H54 (cell line): ENCODE results near the gene PVALEF.

Source experiments
- DNase-seq: peaks from one replicate; pipeline ENCODE4 v3.0.0; 2011; ENCODE audit warnings: low spot score, mixed read lengths; ENCODE audit not compliant: insufficient read length
- FAIRE-seq: peaks from 3 replicates; lab custom pipeline; 2011; peaks lifted over from hg19 to GRCh38; lab: Jason Lieb, UNC
- POLR2A ChIP-seq: IDR thresholded peaks from 2 replicates; pipeline ENCODE4 v1.6.1; 2011; ENCODE audit warnings: low read depth, mild to moderate bottlenecking, low read length

Gene PVALEF

DNA sequence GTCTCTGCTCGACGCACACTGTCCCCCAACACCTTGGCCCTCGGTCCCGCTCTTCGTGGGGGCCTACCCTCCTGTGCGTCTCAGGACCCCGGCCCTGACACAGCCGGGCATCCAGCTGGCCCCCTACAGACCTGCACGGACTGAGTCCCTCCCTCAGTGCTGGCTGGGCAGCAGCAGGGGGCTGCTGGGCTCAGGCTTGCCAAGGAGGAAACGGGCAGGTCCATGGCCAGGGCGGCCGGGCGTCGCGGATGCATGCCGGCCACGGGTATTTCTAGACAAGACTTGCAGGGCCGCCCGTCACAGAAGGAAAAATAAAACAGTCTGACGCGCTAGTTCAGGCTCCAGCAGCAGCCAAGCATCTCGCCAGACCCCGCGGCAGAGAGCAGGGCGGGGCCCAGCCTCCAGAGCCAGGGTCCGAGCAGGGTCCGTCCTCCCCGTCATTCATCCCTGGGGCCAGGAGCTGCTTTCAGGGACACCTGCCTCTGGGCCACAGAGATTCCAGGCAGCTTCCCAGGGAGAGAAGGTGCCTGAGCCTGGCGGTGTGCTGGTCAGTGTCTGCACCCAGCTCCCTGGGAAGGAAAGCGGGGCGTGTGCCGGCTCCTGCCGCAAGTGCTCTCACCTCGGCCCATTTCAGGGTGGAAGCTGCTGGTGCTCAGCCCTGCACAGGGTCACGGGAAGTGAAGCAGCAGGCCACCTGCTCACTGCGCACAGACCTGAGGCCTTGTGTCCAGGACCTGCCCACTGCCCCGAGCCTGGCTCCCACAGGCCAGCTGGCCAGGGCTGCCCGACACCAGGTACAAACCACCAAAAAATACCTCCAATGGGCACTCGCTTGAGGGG lies 7.2 kb upstream of the PVALEF start:
- no peak for DNase-seq
- no peak for FAIRE-seq
- no peak for TF ChIP-seq POLR2A

DNA sequence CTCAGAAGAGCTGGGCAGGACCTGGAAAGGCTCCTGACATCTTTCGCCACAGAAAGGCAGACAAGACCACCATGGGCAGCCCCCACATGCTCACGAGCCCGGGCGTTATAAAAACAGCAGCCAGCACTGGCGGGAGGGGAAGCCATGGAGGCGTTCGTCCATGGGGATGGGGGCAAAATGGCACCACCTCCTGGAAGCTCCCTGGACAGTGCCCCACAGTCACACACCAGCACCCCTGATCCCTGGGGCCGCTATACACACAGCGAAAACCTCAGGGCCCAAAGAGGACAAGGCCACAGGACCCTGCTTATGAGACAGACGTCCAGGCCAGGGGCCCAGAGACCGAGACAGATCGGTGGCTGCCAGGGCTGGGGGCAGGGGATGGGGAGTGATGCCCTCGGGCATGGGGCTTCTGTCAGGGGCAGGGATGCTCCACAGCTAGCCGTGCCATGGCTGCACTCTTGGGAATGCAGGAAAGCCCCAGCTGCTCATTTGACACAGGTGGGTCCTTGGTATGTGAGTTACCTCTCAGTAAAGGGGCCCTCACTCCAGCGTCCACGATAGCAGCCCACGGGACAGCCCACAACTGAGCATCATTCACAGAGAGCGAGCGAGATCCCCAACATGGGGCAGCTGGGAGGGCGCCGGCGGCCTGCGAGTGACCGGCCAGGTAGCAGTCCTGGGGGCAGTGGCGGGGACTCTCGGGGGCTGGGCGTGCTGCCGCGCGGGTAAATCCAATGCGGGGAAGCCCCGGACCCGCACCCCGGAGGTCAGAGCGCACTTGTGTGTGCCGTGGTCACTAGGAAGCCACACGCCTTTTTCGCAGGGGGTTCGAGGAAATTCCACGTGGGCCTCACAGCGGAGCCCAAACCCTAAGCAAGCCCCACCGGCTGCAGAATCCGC lies 6.4 kb upstream of the PVALEF start:
- FAIRE-seq (no peak), DNase-seq (no peak)
- TF ChIP-seq POLR2A, result no peak

- FAIRE-seq, result no peak
- no peak for DNase-seq
- TF ChIP-seq POLR2A, result no peak
Observed at GRCh38 chr17:81159611-81160265, 5.6 kb upstream of the PVALEF start.

DNA sequence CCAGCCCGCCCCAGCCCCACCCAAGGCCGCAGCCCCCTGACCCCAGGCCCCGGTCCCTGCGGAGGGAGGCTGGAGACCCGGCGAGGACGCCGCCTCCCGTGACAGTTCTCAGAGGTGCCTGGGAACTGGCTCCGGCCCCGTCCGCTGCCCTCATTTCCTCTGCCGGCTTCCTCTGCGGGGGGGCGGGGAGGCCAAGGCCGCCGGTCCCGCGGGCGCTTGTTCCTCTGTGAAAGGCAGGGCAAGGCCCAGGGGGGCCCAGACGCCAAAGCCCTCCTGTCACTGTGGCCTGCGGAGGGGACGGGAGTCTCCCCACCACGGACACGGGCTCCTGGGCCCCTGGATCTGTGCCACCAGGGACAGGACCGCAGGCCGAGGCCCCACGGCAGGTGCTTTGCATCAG lies 5.0 kb upstream of the PVALEF start:
- no peak for DNase-seq
- no peak for FAIRE-seq
- TF ChIP-seq POLR2A, result no peak

DNA sequence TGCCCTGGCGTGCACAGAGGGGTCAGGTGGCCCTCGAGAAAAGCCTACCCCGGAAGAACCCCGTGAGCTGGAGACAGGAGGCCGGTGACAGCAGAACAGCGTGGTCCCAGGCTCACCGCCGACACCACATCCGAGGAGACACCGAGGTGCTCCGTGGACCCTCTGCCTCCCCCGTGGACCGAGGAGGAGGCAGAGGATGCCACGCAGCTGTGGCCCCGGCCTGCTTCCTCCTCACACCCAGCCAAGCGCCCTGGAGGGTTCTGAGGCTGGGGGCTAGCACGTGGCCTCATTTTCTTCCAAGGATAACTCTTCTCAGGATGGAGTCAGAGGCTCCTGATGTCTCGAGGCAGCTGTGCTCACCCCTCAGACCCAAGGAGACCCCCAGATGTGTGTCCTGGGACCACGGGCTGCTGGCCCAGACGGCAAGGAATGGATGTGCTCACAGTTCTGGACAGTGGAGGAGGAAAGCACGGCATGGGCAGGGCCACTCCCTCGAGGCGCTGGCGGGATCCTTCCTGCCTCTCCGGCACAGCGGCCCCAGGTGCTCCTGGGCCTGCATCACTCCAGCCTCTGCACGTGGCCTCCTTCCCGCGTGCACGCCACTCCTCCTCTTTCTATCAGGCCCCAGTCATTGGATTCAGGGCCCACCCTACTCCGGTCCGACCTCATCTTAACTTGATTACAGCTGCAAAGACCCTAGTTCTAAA lies 4.4 kb upstream of the PVALEF start:
- TF ChIP-seq POLR2A, result no peak
- FAIRE-seq (no peak), DNase-seq (no peak)

DNA sequence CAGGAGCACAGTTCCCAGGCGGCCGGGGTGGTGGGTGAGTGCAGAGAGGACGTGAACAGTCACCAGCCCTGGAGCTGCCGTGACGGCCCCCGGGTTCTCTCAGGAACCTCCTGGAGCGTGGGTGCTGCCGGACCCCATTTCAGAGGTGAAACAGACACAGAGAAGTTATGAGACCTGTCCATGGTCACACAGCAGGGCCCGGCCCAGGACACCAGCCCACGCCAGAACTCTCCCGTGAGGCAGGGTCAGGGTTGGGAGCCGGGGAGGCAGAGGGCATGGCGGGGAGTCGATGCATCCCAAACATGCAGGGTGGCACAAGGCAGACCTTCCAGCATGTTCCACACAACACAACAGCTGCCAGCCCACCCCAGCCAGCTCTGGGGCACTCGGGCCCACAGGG lies 3.8 kb upstream of the PVALEF start:
- FAIRE-seq (no peak), DNase-seq (no peak)
- no peak for TF ChIP-seq POLR2A

DNA sequence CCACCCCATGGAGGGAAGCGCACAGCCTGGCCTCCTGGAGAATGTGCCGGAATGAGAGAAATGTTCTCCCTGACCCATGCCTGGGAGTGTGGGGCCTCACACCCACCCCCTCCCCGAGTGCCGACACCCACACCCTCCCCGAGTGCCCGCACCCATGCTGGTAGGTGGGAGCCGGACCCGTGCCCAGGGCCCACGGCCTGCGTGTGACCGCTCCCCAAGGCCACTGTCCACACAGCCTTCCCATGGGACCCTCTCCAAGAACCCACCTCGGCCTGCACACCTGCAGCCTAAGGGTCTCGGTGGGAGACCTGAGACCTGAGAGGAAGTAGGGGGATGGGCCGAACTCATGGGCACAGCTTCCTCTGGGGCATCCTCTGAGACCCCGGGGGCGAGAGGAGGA lies 3.3 kb upstream of the PVALEF start:
- no peak for FAIRE-seq
- DNase-seq, result no peak
- TF ChIP-seq POLR2A, result no peak

DNA sequence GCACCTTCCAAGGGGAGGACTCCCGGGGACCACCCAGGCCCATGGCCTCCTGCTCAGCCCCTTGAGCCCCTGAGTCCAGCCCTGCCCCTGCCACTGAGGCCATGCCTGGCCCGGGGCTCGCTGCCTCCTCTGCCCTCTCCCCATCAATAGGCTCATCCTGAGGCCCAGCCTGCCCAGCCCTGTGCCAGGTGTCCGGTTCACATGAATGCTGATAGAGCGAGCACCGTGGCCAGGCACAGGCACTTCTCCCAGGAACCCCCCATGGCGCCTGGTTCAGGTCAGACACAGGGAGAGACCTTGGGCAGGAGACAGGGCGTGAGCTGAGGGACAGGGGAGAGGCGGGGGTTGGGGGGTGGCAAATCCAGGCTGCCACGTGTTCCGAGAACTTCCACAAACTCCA lies 2.8 kb upstream of the PVALEF start:
- TF ChIP-seq POLR2A, result no peak
- FAIRE-seq, result no peak

DNA sequence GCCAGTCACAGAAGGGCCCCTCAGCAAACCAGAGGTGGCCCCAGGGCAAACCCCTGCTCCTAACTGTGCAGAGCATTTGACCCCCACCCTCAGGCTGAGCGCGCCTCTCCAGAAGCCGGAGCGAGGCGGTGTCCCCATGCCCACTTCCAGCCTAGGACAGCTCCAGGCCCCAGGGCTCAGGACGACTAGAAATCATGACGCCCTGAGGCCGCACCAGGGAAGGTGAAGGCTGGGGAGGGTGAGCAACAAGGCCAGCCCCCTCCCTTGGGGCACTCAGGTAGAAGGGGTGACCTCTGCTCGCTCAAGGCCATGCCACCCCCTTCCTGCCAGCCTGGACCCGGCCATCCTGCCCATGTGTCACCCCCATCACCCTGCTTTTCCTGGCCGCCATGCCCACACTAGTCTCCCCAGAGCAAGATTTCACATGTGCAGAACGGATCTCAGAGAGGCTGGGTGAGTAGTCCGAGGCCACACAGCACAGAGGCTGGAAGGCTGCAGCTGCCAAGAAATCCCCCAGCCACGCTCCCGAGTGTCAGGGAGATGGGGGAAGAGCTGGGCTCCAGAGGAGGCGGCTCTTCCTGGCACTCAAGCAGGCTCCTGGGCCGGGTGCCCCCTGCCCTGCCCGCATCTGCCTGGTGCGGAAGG lies 2.1 kb upstream of the PVALEF start:
- FAIRE-seq, result no peak
- no peak for DNase-seq
- no peak for TF ChIP-seq POLR2A

More for the DNA sequence above, 2.8 kb upstream of the PVALEF start:
- no peak for DNase-seq

DNA sequence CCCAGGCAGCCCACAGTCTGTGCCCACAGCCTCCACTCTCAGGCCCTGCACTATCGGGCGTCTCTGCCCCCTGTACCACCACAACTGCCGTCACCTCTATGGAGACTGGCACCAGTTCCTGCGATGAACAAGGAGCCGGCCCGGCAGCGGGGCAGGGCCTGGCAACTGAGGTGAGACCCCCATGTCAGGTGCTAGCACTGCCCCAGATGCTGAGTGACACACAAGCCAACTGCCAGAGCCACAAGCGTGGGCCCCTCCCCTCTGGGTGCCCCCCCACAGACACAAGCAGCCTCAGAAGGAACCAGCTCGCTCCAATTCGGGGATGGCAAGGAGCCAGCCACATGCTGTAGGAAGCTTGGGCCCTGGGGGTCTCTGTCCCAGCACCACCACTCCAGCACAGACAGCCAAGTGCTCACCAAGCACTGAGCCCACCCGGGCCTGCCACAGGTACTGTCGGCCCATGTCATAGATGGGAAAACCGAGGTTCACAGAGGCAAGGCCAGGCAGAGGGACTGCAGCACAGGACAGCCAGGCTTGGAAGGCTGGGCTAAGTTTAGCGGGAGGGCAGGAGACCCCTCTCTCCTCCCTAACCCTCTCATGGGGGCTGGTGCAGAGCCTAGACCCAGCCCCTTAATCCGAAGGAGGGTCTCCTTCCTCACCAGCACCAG lies 1.5 kb upstream of the PVALEF start:
- no peak for FAIRE-seq
- no peak for TF ChIP-seq POLR2A
- DNase-seq, result no peak

DNA sequence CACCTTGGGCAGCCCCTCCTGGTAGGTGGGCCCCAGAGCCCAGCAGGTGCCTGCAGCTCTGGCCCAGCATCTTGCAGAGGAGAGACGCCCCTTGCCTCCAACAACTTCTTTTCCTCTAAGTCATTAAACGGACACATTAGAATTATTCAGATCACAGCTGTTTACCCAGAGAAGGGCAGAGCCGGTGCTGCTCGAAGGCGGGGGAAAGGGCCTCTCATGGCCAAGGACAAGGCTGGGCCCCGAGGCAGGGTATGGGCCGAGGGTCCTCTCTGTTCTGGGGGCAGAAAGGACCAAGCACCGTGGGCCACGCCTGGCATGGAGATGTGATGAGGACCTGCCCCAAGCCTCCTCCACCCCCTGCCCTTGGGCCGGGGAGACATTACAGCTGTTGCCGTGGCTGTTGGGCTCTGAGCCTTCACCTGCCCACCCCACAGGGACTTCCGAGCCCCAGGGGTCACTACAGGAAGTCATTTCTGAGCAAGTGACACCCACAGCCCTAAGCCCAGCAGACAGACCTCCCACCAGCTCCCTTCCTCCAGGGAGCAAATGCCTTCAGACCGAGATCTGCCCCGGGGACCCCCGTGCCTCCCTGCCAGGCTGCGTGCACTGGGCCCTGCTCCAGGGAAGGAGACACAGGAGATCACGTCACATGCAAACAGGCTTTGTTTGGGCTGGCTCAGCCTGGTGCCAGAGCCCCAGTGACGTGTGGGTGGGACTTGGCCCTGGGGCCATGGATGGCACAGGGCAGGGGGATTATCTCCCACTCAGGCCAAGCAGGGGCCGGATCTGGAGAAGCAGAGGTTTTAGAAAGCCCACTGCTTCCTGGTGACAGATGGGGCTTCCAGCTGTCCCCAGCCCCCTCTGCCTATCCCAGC lies 699 bp upstream of the PVALEF start:
- no peak for FAIRE-seq
- DNase-seq, result no peak
- TF ChIP-seq POLR2A, result no peak
